PC-3 (cell line): ENCODE results near the gene PGS1. TPM values are rescaled to one million over a fixed set of nuclear protein-coding genes. Genes with fewer than 3 reads are reported as not detected.

Experiments
- ATAC-seq: fragments of 200-7000 bp; cut with Tn5 transposase; 2 replicates; pipeline ENCODE4 v1.9.1; 2020; ENCODE audit warnings: mild to moderate bottlenecking, moderate library complexity
- BruUV-seq: library from RNA; stranded (reverse); fragments of 400-500 nt; replicated peaks from 2 replicates; lab custom pipeline; 2021; lab: Mats Ljungman, UMichigan
- CTCF ChIA-PET: fragments of 300-600 bp; sonication (Branson Sonifier 250); formaldehyde crosslinking; loops from one replicate; lab custom pipeline; 2022; ENCODE audit warnings: antibody characterized with exemption; lab: Charles Lee
- POLR2A ChIA-PET: fragments of 300-600 bp; sonication (Branson Sonifier 250); formaldehyde crosslinking; loops from one replicate; lab custom pipeline; 2022; ENCODE audit warnings: antibody characterized with exemption; ENCODE audit not compliant: unreplicated experiment; lab: Charles Lee
- DNase-seq: peaks from one replicate; pipeline ENCODE4 v3.0.0-alpha.2; 2015
- H2AFZ ChIP-seq: fragments of 300-600 bp; sonication (generic); 2 replicates; pipeline ENCODE4 v1.6.0; 2016; ENCODE audit warnings: antibody characterized with exemption, low read length
- H3F3A ChIP-seq: fragments of 300-600 bp; sonication (generic); one replicate; pipeline ENCODE4 v1.6.0; 2017; ENCODE audit warnings: antibody characterized with exemption, low read length, control low read depth, mild to moderate bottlenecking; ENCODE audit not compliant: unreplicated experiment
- H3K27ac ChIP-seq: fragments of 300-600 bp; sonication (generic); 2 replicates; pipeline ENCODE4 v1.5.1; 2016; ENCODE audit warnings: mild to moderate bottlenecking, low read length
- H3K27me3 ChIP-seq: fragments of 300-600 bp; sonication (generic); 2 replicates; pipeline ENCODE4 v1.6.1; 2016; ENCODE audit warnings: low read length, mixed read lengths
- H3K36me3 ChIP-seq: fragments of 300-600 bp; sonication (generic); 2 replicates; pipeline ENCODE4 v1.6.1; 2016; ENCODE audit warnings: low read depth, mixed run types, low read length, mixed read lengths
- H3K4me1 ChIP-seq: fragments of 300-600 bp; sonication (generic); 2 replicates; pipeline ENCODE4 v1.5.1; 2016; ENCODE audit warnings: low read length; ENCODE audit not compliant: insufficient read depth
- H3K4me2 ChIP-seq: fragments of 300-600 bp; sonication (generic); 2 replicates; pipeline ENCODE4 v1.6.0; 2016; ENCODE audit warnings: low read length
- H3K4me3 ChIP-seq: fragments of 300-600 bp; sonication (generic); 2 replicates; pipeline ENCODE4 v1.5.1; 2016; ENCODE audit warnings: mild to moderate bottlenecking, low read length, mixed read lengths
- H3K79me2 ChIP-seq: fragments of 300-600 bp; sonication (generic); 2 replicates; pipeline ENCODE4 v1.6.1; 2017; ENCODE audit warnings: low read length, mixed read lengths
- H3K9ac ChIP-seq: fragments of 300-600 bp; sonication (generic); 2 replicates; pipeline ENCODE4 v1.6.0; 2016; ENCODE audit warnings: mild to moderate bottlenecking, low read length
- H3K9me2 ChIP-seq: fragments of 300-600 bp; sonication (generic); replicated peaks from 2 replicates; pipeline ENCODE4 v1.6.1; 2016; ENCODE audit warnings: mixed run types, low read length, mixed read lengths
- H3K9me3 ChIP-seq: fragments of 300-600 bp; sonication (generic); 2 replicates; pipeline ENCODE4 v1.6.1; 2016; ENCODE audit warnings: low read length, mixed read lengths
- H4K20me1 ChIP-seq: fragments of 300-600 bp; sonication (generic); 2 replicates; pipeline ENCODE4 v1.6.1; 2016; ENCODE audit warnings: low read length, mixed read lengths
- CTCF ChIP-seq: fragments of 300-600 bp; sonication (generic); conservative IDR thresholded peaks from 2 replicates; pipeline ENCODE4 v1.5.1; 2017; ENCODE audit warnings: antibody characterized with exemption, low read depth, mild to moderate bottlenecking, low read length
- EZH2 ChIP-seq: fragments of 300-600 bp; sonication (generic); IDR thresholded peaks from one replicate; pipeline ENCODE4 v1.6.1; 2017; ENCODE audit warnings: antibody characterized with exemption, mild to moderate bottlenecking, low read length; ENCODE audit not compliant: unreplicated experiment
- EZH2phosphoT487 ChIP-seq: fragments of 300-600 bp; sonication (generic); IDR thresholded peaks from 2 replicates; pipeline ENCODE4 v1.6.1; 2018; ENCODE audit warnings: mild to moderate bottlenecking, antibody characterized with exemption, low read length, borderline replicate concordance
- intact Hi-C: fragments of 100-400 bp; cut with micrococcal nuclease; formaldehyde crosslinking; loops from 2 replicates; pipeline ENCODE4 v1.9.0; 2023
- total RNA-seq: library from RNA; depleted of rRNA; stranded (reverse); fragments of >200 nt; gene quantifications from 2 replicates; pipeline ENCODE4 v1.2.3, GENCODE V29; 2014

PGS1 gene
- total RNA-seq, 1 experiment from 2014 or later, result 47.0 TPM

- Histone ChIP-seq H3K79me2 (no peaks in the 10 kb centered on the region), H3K9ac (no peak overlapping the region), H3K27me3 (no peaks in the 10 kb centered on the region), H3K4me2 (no peak overlapping the region), H3F3A (peaks cover 3% of the 10 kb centered on the region), H4K20me1 (no peaks in the 10 kb centered on the region), H2AFZ (no peak overlapping the region), H3K36me3 (peaks cover 41% of the 10 kb centered on the region), H3K4me1 (no peaks in the 10 kb centered on the region), H3K9me3 (no peaks in the 10 kb centered on the region), H3K4me3 (no peak overlapping the region), H3K9me2 (no peaks in the 10 kb centered on the region), H3K27ac (no peak overlapping the region)
- intact Hi-C loops, result no loop called here
- TF ChIP-seq EZH2phosphoT487, result no peak
- no peak for TF ChIP-seq CTCF
- no peak for TF ChIP-seq EZH2
- no peak for ATAC-seq
- ChIA-PET CTCF (no interaction called here), POLR2A (no interaction called here)
- no peak for DNase-seq
- no TSS peak for BruUV-seq
Observed at GRCh38 chr17:78425429-78425828, 47.0 kb downstream of the PGS1 start.

GRCh38 chr17:78426293-78426879 is 47.9 kb downstream of the PGS1 start:
- no peaks in the 10 kb centered on the region for H3K4me1 ChIP-seq
- no peaks in the 10 kb centered on the region for H3K9me2 ChIP-seq
- no peak overlapping the region for H2AFZ ChIP-seq
- TF ChIP-seq CTCF (no peak), EZH2phosphoT487 (no peak), EZH2 (no peak)
- peaks cover 41% of the 10 kb centered on the region for H3K36me3 ChIP-seq
- H3K4me2 ChIP-seq, result no peak overlapping the region
- DNase-seq (no peak), ATAC-seq (no peak)
- H3K9me3 ChIP-seq, result no peaks in the 10 kb centered on the region
- no peaks in the 10 kb centered on the region for H4K20me1 ChIP-seq
- no TSS peak for BruUV-seq
- no peak overlapping the region for H3K4me3 ChIP-seq
- ChIA-PET POLR2A (no interaction called here), CTCF (no interaction called here)
- H3K79me2 ChIP-seq, result no peaks in the 10 kb centered on the region
- no peaks in the 10 kb centered on the region for H3F3A ChIP-seq
- no peaks in the 10 kb centered on the region for H3K27me3 ChIP-seq
- intact Hi-C loops, result no loop called here
- H3K27ac ChIP-seq, result no peak overlapping the region
- no peak overlapping the region for H3K9ac ChIP-seq

- no peaks in the 10 kb centered on the region for H3K9me2 ChIP-seq
- H4K20me1 ChIP-seq, result no peaks in the 10 kb centered on the region
- no peak for ATAC-seq
- H3F3A ChIP-seq, result no peaks in the 10 kb centered on the region
- ChIA-PET CTCF (no interaction called here), POLR2A (no interaction called here)
- H3K79me2 ChIP-seq, result no peaks in the 10 kb centered on the region
- no peak for TF ChIP-seq EZH2
- H3K4me1 ChIP-seq, result no peaks in the 10 kb centered on the region
- no peak overlapping the region for H3K4me3 ChIP-seq
- DNase-seq, result no peak
- H3K27me3 ChIP-seq, result no peaks in the 10 kb centered on the region
- H3K9me3 ChIP-seq, result no peaks in the 10 kb centered on the region
- BruUV-seq, result no TSS peak
- no peak overlapping the region for H3K9ac ChIP-seq
- intact Hi-C loops, result no loop called here
- no peak overlapping the region for H3K4me2 ChIP-seq
- no peak overlapping the region for H2AFZ ChIP-seq
- peaks cover 36% of the 10 kb centered on the region for H3K36me3 ChIP-seq
- H3K27ac ChIP-seq, result no peak overlapping the region
Observed at GRCh38 chr17:78427140-78427539, 48.7 kb downstream of the PGS1 start.
